ENCODE data around the gene BMPR1A. TPM values are rescaled to one million over a fixed set of nuclear protein-coding genes. Genes with fewer than 3 reads are reported as not detected.

Gene BMPR1A
- total and polyA plus RNA-seq, 10 of the 15 experiments (the other 5 are each of a cell fraction or from before 2014, with no cell fraction given) = 2.3 to 22.7 (median 13.1) TPM

GRCh38 chr10:86904600-86904999 is 148.2 kb downstream of the BMPR1A start:
- ATAC-seq = no peak
- DNase-seq (ENCODE audit: low read depth, low spot score) = no peak
- no peak overlapping the region for H2AFZ ChIP-seq (ENCODE audit: control insufficient read depth, low read depth, low read length)
- H4K20me1 ChIP-seq (ENCODE audit: control insufficient read depth, insufficient read depth) = no peaks in the 10 kb centered on the region
- ChIA-PET RAD21 (ENCODE audit: unreplicated experiment) (no interaction called here), POLR2A (no interaction called here), CTCF (interaction anchor here (0.6 to 0.7 kb wide), 2 partner anchors 85 to 145 kb away, joined by 3 read pairs; no protein-coding TSS in a partner anchor), SMC1A (ENCODE audit: uncharacterized antibody, unreplicated experiment) (interaction anchor here (1.2 to 1.6 kb wide), 2 partner anchors 10 to 152 kb away, joined by 3 to 4 read pairs; no protein-coding TSS in a partner anchor)
- no peak overlapping the region for H3K4me3 ChIP-seq
- FAIRE-seq = no peak
- no peak overlapping the region for H3K9ac ChIP-seq (ENCODE audit: control insufficient read depth, insufficient read depth, low read length)
- intact Hi-C loops (cut with micrococcal nuclease; ENCODE audit: unreplicated experiment) = no loop called here
- no peak overlapping the region for H3K27ac ChIP-seq (ENCODE audit: control insufficient read depth, insufficient read depth)
- in situ Hi-C loops (cut with MboI) = no loop called here
- no peak overlapping the region for H3K4me2 ChIP-seq (ENCODE audit: control insufficient read depth, insufficient read depth)
- 96% methylated on average over 2 of the region's 2 CpGs for WGBS (ENCODE audit: insufficient coverage, insufficient replicate concordance, low lambda C conversion rate, missing lambda C conversion rate)
- H3K79me2 ChIP-seq (ENCODE audit: control insufficient read depth, insufficient read depth, low read length) = no peaks in the 10 kb centered on the region
- BruUV-seq (replicated peaks) = no TSS peak
- peaks cover 4 to 9% of the 10 kb centered on the region in 2 experiments; a peak in 3 of 4 replicates for H3K36me3 ChIP-seq (ENCODE audit: control insufficient read depth in 2 of 2, insufficient read depth in 2 of 2, low read length in 1 of 2)
- no peaks in the 10 kb centered on the region for H3K4me1 ChIP-seq (ENCODE audit: control insufficient read depth, insufficient read depth, low read length)
- H3K9me3 ChIP-seq (replicated peaks; ENCODE audit: control insufficient read depth, insufficient read depth, low read length) = no peaks in the 10 kb centered on the region; the same call in 2 of the 3 replicates
- no peaks in the 10 kb centered on the region for H3K27me3 ChIP-seq (replicated peaks in 1 of 2; ENCODE audit: control insufficient read depth in 2 of 2, insufficient read depth in 2 of 2, low read length in 1 of 2)
- no peak for TF ChIP-seq FOXM1 (IDR thresholded peaks at IDR 0.05; ENCODE audit: low read depth, low read length)
- TF ChIP-seq MEF2B (IDR thresholded peaks at IDR 0.05; ENCODE audit: partially characterized antibody, poor library complexity, severe bottlenecking) = no peak
- TF ChIP-seq USF2 (IDR thresholded peaks at IDR 0.05; ENCODE audit: borderline replicate concordance, low read depth, low read length) = no peak
- TF ChIP-seq HDGF (IDR thresholded peaks at IDR 0.05) = no peak
- TF ChIP-seq NFIC (IDR thresholded peaks at IDR 0.05; ENCODE audit: low read depth, low read length) = no peak
- TF ChIP-seq KLF5 (IDR thresholded peaks at IDR 0.05; ENCODE audit: partially characterized antibody) = no peak
- no peak for TF ChIP-seq MXI1 (IDR thresholded peaks at IDR 0.05; ENCODE audit: low read depth, low read length)
- TF ChIP-seq PAX5 (IDR thresholded peaks at IDR 0.05; ENCODE audit: borderline replicate concordance, low read depth, low read length) = no peak
- no peak for TF ChIP-seq SUZ12 (IDR thresholded peaks at IDR 0.05; ENCODE audit: unreplicated experiment)

Data from GM12878 (cell line).